Bronchial epithelial cell (primary cell): ENCODE data around the gene F11. TPM values are rescaled to one million over a fixed set of nuclear protein-coding genes. Genes with fewer than 3 reads are reported as not detected.

Source experiments
- DNase-seq: peaks from one replicate; pipeline ENCODE4 v3.0.0-alpha.2; 2010; ENCODE audit warnings: low read depth
- FAIRE-seq: peaks from 2 replicates; lab custom pipeline; 2011; peaks lifted over from hg19 to GRCh38; lab: Jason Lieb, UNC
- H3K27me3 ChIP-seq: 2 replicates; pipeline ENCODE4 v1.5.1; 2011; ENCODE audit warnings: low read length; ENCODE audit not compliant: control insufficient read depth, insufficient read depth
- H3K36me3 ChIP-seq: 2 replicates; pipeline ENCODE4 v1.5.1; 2011; ENCODE audit warnings: low read length; ENCODE audit not compliant: control insufficient read depth, insufficient read depth
- H3K4me3 ChIP-seq: 2 replicates; pipeline ENCODE4 v1.5.1; 2011; ENCODE audit warnings: mild to moderate bottlenecking, low read depth, low read length, control low read depth
- CTCF ChIP-seq: IDR thresholded peaks from 2 replicates; pipeline ENCODE4 v1.5.1; 2011; ENCODE audit warnings: mild to moderate bottlenecking, moderate library complexity, low read length, control low read depth, inconsistent platforms; ENCODE audit not compliant: insufficient read depth, severe bottlenecking
- total RNA-seq: library from RNA; depleted of rRNA; stranded (reverse); fragments of >200 nt; gene quantifications from 2 replicates; pipeline ENCODE4 v1.2.1, GENCODE V29; 2014

The F11 gene
- total RNA-seq, 1 donor from 2014 or later: not detected

- no peak for DNase-seq
- no peak overlapping the region for H3K4me3 ChIP-seq
- TF ChIP-seq CTCF: no peak
- no peak for FAIRE-seq
- no peaks in the 10 kb centered on the region for H3K27me3 ChIP-seq
- no peaks in the 10 kb centered on the region for H3K36me3 ChIP-seq
These were observed 69.8 kb downstream of the F11 start for GRCh38 chr4:186335793-186336192.

Other genes with a start within 250 kb of the F11 start
- 0.26 and 0.38 TPM in 2 replicates for gene TLR3, start 197.0 kb upstream of the F11 start, total RNA-seq
- gene FAM149A, start 161.5 kb upstream of the F11 start, total RNA-seq: 0.26 and 0.64 TPM in 2 replicates
- gene CYP4V2, start 74.6 kb upstream of the F11 start, total RNA-seq: 2.2 and 7.4 TPM in 2 replicates
- gene KLKB1, start 38.7 kb upstream of the F11 start, total RNA-seq: not detected in 2 replicates